HG02588 (cell line): ENCODE results near the gene GLUL.
A peak's percentile ranks its signal among the peaks of the same experiment; 100 is the strongest.
"Not testable (repeated sequence)": the region's sequence is repeated elsewhere in the genome, so short reads cannot be mapped to it uniquely, and the experiment has no call there.

ENCODE experiments used
- ATAC-seq: cut with Tn5 transposase; IDR thresholded peaks from one replicate; pipeline ENCODE4 v1.9.1; 2021; ENCODE audit warnings: mild to moderate bottlenecking, moderate library complexity; ENCODE audit not compliant: unreplicated experiment

Gene GLUL

DNA sequence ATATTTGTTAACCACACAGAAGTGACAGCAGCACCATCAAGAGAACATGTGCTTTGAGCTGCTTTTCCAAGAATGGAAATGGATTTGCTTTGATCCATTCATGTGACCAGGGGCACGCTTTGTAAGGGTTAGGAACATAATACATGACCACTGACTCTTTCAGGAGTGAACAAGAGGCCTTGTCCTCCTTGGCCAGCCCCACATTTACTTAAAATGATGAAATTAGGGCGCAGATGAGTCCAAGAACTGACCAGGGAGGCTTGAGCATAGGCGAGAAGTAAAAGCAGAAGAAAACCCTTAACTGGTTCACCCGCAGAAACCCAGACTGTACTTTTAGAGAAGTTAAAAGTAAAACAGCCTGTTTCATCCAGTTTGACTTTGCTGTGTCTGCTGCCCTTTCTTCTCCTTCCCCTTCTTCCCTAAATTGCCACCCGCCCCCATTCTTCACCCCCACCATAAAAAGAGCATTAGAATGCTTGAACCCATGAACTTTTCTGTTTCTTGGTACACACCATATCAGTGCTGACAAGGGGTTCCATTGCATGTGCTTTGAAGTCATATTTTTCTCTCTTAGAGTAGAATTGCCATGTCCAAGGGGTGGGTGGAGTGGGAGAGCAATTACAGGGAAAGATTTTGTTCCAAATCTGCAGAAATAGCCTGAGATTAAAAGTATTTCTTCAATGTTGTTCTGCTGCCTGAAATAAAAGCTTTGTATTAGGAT lies 2.6 kb upstream of the GLUL start:
- ATAC-seq = no peak

DNA sequence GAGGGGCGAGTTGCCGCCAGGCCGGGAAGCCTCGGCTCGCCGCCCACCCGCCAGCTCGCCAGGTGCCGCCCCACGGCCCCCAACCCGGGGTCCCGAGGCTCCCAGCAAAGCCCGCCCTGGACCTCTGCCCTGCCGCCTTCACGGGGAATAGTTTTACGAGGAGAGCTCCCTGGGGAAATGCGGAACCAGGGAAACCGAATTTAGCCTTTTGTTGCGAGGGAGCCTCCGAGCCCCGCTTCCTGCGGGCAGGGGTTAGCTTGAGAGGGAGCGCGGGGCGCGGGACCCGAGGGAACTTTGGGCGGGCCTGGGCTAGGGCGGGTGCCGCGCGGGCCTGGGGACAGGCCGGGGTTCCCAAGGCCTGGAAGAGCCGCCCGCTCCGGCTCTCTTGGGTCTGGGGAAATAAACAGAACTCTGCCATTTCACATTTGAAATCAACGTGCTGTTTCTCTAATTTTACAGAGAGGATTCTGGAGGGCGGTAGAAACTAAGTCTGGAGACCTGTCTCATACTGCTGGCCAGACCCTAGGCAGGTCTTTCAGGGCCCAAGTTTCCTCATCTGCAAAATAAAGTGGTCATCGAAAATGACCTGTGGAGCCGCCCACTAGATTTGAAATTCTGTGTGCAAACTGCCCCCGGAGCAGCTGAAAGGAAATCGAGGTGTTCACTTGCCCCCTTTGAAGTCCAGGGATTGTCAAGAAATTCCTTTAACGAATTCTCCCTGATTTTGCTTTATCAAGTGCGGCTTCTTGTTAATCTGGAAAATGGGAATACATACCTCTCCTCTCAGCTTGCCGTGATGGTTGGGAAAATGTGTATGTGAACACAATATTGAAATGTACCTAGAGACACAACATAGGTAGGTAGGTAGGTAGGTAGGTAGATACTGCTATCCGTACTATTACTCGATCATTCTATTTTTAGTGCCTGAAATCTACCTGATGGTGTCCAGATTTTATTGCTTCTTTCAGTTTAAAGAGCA lies 749 bp upstream of the GLUL start:
- ATAC-seq = peak; percentile 7

DNA sequence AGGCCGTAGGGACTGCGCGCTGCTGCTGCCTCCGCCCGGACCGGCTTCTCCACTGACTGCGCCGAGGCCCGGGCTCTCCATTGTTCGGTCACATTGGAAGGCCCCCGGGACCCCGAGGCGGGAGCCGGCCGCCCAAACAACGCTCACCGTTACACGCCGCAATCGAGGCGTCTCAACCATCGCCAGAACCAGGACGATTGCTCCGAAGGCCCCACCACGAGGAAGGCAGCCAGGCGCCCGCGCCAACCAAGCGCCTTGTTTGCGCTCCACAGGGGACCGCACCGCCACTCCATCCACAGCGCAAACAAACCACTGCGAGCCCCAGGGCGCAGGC lies 595 bp downstream of the GLUL start:
- ATAC-seq = no peak

GRCh38 chr1:182389619-182390047 lies 2.0 kb downstream of the GLUL start:
- ATAC-seq = no peak

DNA sequence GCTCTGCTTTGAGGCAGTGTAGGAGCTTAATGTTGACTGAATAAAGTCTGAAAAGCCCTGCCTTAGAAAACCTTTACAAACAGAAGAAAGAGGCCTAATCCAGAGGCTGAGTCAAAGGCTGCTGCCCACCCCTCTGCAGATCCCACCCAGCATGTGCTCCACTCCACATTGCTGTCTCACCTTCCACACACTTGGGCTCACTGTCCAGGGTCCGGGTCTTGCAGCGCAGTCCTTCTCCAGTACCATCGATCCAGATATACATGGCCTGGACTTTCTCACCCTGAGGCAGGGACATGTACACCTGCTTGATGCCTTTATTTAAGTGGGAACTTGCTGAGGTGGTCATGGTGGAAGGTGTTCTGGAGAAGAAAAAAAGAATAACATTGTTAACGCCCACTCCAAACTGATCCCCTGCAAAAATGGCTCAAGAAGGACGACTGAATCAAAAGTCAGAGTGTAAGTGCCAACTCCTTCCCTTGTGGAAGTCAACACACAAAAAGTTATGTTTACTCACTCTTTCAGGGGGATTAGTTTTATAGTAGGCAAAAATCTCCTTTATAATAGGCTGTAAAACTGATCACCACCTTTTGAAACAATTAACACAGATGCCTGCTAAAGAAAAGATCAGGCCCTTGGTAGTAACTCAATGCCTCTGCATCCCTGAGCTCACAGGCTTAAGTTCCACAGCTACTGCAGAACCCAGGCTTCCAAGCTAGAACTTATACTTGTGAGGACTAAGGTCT lies 3.0 kb downstream of the GLUL start:
- ATAC-seq = no peak

DNA sequence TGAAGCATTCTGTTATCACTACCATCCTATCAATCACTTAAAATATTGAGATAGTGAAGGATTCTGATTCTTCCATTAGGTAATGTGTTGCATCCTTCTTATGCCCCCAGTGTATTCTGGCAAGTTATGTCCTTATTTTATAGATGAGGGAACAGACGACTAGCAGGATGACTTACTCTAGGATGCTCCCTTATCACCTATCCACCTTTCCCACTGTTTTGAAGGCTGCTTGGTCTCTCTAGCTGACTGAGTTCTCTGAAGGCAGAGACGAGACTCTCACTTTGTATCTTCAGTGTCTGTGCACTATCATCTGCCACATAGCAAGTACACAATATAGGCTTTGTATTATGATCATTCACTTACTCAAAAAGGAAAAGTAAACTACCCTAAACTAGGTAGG lies 4.0 kb downstream of the GLUL start:
- ATAC-seq = no peak

GRCh38 chr1:182386980-182387379 lies 4.6 kb downstream of the GLUL start:
- no peak for ATAC-seq

DNA sequence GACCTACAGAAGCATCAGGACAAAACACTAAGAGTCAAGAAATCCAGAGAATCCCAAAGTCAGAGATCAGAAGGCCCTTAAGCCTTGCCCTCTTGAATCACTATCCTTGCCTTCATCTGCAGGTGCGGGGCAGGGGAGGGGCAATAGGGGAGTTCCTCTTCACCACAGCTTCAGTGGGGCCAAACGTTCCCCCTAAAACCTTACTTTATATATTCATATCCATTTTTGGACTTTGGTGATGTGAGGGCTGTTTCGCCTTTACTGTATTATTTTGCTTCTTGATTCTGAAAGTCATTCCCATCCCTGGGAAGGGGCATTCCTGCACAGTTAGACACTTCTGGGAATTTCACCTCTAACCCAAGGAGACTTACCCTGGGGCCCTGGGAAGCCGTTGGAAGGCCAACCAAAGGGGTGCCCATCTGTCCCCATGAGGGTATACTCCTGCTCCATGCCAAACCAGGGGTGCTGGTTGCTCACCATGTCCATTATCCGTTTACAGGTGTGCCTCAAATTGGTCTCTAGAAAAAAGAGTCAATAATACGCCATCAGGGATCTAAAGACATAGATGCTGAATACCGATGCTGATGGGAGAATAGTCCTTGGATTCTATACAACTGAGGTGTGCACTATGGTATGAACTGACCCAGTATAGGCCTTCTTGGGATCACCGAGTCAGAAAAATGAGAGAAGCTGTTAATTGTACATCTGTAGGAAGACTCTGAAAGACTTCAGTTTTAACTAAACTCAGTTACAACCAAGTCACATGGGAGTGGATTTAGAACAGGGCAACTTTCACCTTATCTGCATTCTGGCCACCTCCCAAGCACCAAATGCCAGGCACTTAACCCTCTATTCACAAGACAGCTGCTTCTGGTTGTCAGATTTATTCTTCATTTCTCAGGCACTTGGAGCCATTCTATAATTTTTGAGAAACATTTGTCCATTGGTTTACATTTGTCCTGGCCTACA lies 5.4 kb downstream of the GLUL start:
- ATAC-seq = no peak

DNA sequence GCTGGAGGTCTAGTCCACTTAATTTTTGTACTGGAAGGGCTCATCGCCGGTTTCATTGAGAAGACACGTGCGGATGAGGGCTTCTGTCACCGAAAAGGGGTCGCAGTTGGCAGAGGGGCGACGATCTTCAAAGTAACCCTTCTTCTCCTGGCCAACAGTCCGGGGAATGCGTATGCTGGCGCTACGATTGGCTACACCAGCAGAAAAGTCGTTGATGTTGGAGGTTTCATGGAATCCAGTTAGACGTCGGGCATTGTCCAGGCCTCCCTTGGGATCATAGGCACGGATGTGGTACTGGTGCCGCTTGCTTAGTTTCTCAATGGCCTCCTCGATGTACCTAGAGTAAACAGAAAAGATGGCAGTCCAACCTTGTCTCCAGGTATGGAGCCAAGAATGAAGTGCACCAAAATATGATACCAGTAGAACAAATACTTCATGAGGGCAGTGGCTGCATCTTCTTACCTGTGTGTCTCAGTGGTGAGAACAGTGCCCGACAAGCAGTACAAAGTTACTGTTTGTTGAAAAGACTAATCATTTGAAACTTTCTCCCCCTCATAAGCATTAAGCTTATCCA lies 7.1 kb downstream of the GLUL start:
- ATAC-seq = no peak

DNA sequence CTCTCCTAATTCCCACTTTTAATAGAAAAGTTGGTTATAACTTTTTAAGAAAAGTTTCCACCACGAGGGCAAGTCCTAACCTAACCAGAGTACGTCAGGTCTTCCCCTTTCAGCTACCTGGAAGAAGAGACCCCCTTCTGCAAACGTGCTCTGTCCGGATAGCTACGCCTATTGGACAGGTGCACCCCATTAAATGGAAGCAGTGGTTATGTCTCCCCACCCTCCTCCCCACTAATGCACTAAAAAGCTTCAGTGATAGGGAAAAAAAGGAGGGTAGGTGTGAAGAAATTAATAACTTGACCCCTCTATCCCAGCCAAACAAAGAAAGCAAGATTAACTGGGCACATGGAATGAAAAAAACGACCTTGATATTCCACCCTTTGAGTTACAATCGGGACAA lies 7.7 kb downstream of the GLUL start:
- ATAC-seq = no peak

GRCh38 chr1:182383037-182383661 lies 8.4 kb downstream of the GLUL start:
- ATAC-seq = no peak

- no peak for ATAC-seq
Measured at GRCh38 chr1:182381962-182382819, 9.4 kb downstream of the GLUL start.

- no peak for ATAC-seq
Measured at GRCh38 chr1:182380199-182380598, 11.4 kb downstream of the GLUL start.

GRCh38 chr1:182379781-182380180 lies 11.8 kb downstream of the GLUL start:
- ATAC-seq = not testable (repeated sequence)

DNA sequence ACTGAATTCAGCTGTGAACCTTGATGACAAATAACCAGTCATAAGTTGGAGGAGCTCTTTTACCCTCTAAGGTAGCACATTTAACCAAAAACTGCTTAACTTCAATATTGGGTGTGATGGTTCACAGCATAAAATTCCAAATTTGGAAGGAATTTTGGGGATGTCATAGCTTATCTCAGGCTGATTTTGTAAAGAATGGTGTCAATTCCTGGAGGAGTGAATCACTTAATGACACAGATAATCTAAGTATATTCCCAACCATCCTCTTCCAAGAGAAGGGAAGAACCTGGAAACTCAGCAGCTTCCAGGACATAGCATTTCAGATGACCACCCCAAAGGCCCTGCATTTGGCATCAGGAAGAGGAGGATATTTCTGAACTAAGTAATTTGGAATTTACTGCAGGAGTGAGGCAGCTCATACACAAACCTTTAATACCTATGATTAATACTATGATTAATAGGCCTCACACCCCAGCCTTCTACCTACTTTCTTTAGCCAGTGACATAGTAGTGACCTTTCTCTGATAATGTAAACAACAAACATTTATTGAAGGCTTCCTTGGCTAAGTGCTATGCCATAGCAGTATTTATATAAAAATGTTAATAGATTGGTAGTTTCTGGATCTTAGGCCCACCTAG lies 14.5 kb downstream of the GLUL start:
- ATAC-seq = no peak

GRCh38 chr1:182374101-182374834 lies 17.3 kb downstream of the GLUL start:
- no peak for ATAC-seq

DNA sequence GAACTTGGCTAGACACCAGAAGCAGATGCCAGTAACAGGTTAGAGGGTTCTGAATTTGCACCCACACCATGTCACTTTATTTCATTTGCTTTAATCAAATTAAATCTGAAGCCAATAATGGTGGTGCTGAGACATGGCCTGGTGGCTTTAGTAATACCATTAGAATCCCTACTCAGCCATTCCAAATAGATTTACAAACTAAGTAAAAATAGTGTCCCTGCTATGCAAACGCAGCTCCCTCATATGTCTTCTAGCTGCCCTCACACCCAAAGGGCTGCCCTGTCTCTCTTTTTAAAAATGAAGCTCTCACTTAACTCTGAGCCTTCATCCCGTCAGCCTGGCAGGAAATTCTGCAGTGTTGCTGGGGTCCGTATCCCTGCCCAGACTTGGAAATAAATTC lies 21.1 kb downstream of the GLUL start:
- no peak for ATAC-seq
